ENCODE measurements around the gene CDH4. TPM values are rescaled to one million over a fixed set of nuclear protein-coding genes. Genes with fewer than 3 reads are reported as not detected.

Gene CDH4
- polyA plus RNA-seq, 1 donor (not counting 4 experiments of a cell fraction or from before 2014, with no cell fraction given) = 2.2 TPM

- H3K36me3 ChIP-seq (ENCODE audit: control insufficient read depth in 2 of 2, extremely low read depth in 1 of 2, insufficient read depth in 2 of 2, low read length in 2 of 2) = peaks cover 3 to 5% of the 10 kb centered on the region in 2 experiments
- dilution Hi-C loops (cut with MboI; ENCODE audit: extremely low pct_ligation_motif_present, low sequenced_read_pairs) = no loop called here
- no peak overlapping the region for H3K27ac ChIP-seq (ENCODE audit: control insufficient read depth, insufficient read depth, low read length)
- FAIRE-seq (no peak), DNase-seq (ENCODE audit: low read depth, low spot score) (no peak)
- TF ChIP-seq CTCF (optimal IDR thresholded peaks at IDR 0.05 in 1 of 3, IDR thresholded peaks at IDR 0.05 in 1 of 3, conservative IDR thresholded peaks at IDR 0.05 in 1 of 3; ENCODE audit: extremely low read depth in 1 of 3, insufficient read depth in 2 of 3, low read length in 3 of 3) (no peak), EZH2 (IDR thresholded peaks at IDR 0.05; ENCODE audit: low read length) (no peak)
- no peaks in the 10 kb centered on the region for H3K79me2 ChIP-seq (ENCODE audit: control insufficient read depth, insufficient read depth, low read length)
- no peaks in the 10 kb centered on the region for H3K27me3 ChIP-seq (ENCODE audit: control insufficient read depth, extremely low read depth, insufficient read depth, low read length)
- H3K9me1 ChIP-seq (ENCODE audit: control insufficient read depth, extremely low read depth, insufficient read depth, low read length) = no peaks in the 10 kb centered on the region
- H3K4me2 ChIP-seq (ENCODE audit: control insufficient read depth, extremely low read depth, insufficient read depth, low read depth, low read length) = no peak overlapping the region
- H3K4me1 ChIP-seq (ENCODE audit: control insufficient read depth, extremely low read depth, insufficient read depth, low read length) = no peaks in the 10 kb centered on the region
- no peak overlapping the region for H3K4me3 ChIP-seq (ENCODE audit: control insufficient read depth in 2 of 3, extremely low read depth in 1 of 3, insufficient read depth in 2 of 3, low read depth in 1 of 3, low read length in 3 of 3)
- no peaks in the 10 kb centered on the region for H4K20me1 ChIP-seq (ENCODE audit: control insufficient read depth, extremely low read depth, insufficient read depth, low read length)
- no peak overlapping the region for H2AFZ ChIP-seq (ENCODE audit: control insufficient read depth, low read length)
- no peak overlapping the region for H3K9ac ChIP-seq (ENCODE audit: control insufficient read depth, extremely low read depth, insufficient read depth, low read length)
- H3K9me3 ChIP-seq (ENCODE audit: control insufficient read depth, low read depth, low read length) = no peaks in the 10 kb centered on the region
These were observed 730.3 kb downstream of the CDH4 start for GRCh38 chr20:61982191-61982950.

- Histone ChIP-seq H3K4me2 (ENCODE audit: control insufficient read depth, extremely low read depth, insufficient read depth, low read depth, low read length) (no peak overlapping the region), H3K27me3 (ENCODE audit: control insufficient read depth, extremely low read depth, insufficient read depth, low read length) (no peaks in the 10 kb centered on the region), H4K20me1 (ENCODE audit: control insufficient read depth, extremely low read depth, insufficient read depth, low read length) (no peaks in the 10 kb centered on the region), H3K9me1 (ENCODE audit: control insufficient read depth, extremely low read depth, insufficient read depth, low read length) (no peaks in the 10 kb centered on the region), H3K9ac (ENCODE audit: control insufficient read depth, extremely low read depth, insufficient read depth, low read length) (no peak overlapping the region), H3K4me1 (ENCODE audit: control insufficient read depth, extremely low read depth, insufficient read depth, low read length) (no peaks in the 10 kb centered on the region), H3K9me3 (ENCODE audit: control insufficient read depth, low read depth, low read length) (no peaks in the 10 kb centered on the region), H3K79me2 (ENCODE audit: control insufficient read depth, insufficient read depth, low read length) (no peaks in the 10 kb centered on the region), H2AFZ (ENCODE audit: control insufficient read depth, low read length) (no peak overlapping the region), H3K27ac (ENCODE audit: control insufficient read depth, insufficient read depth, low read length) (no peak overlapping the region), H3K36me3 (ENCODE audit: control insufficient read depth in 2 of 2, extremely low read depth in 1 of 2, insufficient read depth in 2 of 2, low read length in 2 of 2) (peaks cover 2 to 5% of the 10 kb centered on the region in 2 experiments), H3K4me3 (ENCODE audit: control insufficient read depth in 2 of 3, extremely low read depth in 1 of 3, insufficient read depth in 2 of 3, low read depth in 1 of 3, low read length in 3 of 3) (no peak overlapping the region)
- DNase-seq (ENCODE audit: low read depth, low spot score) (no peak), FAIRE-seq (no peak)
- TF ChIP-seq EZH2 (IDR thresholded peaks at IDR 0.05; ENCODE audit: low read length) = no peak
- no peak for TF ChIP-seq CTCF (optimal IDR thresholded peaks at IDR 0.05 in 1 of 3, IDR thresholded peaks at IDR 0.05 in 1 of 3, conservative IDR thresholded peaks at IDR 0.05 in 1 of 3; ENCODE audit: extremely low read depth in 1 of 3, insufficient read depth in 2 of 3, low read length in 3 of 3)
- dilution Hi-C loops (cut with MboI; ENCODE audit: extremely low pct_ligation_motif_present, low sequenced_read_pairs) = no loop called here
These were observed 730.9 kb downstream of the CDH4 start for GRCh38 chr20:61982951-61983315.

Measured in keratinocyte (primary cell).